HL-60 (cell line): ENCODE measurements around the gene SMYD5.

Source experiments
- DNase-seq, 2 experiments: peaks; one replicate each; pipeline ENCODE4 v3.0.0-alpha.2; 2010 to 2020; ENCODE audit warnings: low read depth in 1 of 2, low spot score in 1 of 2
- H3K27ac ChIP-seq: fragments of 250-450 bp; sonication (Bioruptor Pico); replicated peaks from 2 replicates; pipeline ENCODE4 v1.5.1; 2020; ENCODE audit warnings: mild to moderate bottlenecking, moderate library complexity
- H3K27me3 ChIP-seq: fragments of 250-450 bp; sonication (Bioruptor Pico); 2 replicates; pipeline ENCODE4 v1.5.1; 2021; ENCODE audit warnings: mild to moderate bottlenecking, moderate library complexity; ENCODE audit not compliant: insufficient read depth, poor library complexity, severe bottlenecking
- H3K4me3 ChIP-seq: replicated peaks from 2 replicates; pipeline ENCODE4 v1.5.1; 2011; ENCODE audit warnings: mild to moderate bottlenecking, control low read depth, low read length; ENCODE audit not compliant: insufficient read depth
- CTCF ChIP-seq: IDR thresholded peaks from one replicate; pipeline ENCODE4 v1.5.1; 2011; ENCODE audit warnings: low read length, control low read depth, inconsistent platforms; ENCODE audit not compliant: insufficient read depth
- GABPA ChIP-seq: IDR thresholded peaks from 2 replicates; pipeline ENCODE4 v1.6.1; 2012; ENCODE audit warnings: low read depth
- POLR2AphosphoS5 ChIP-seq: IDR thresholded peaks from 2 replicates; pipeline ENCODE4 v1.6.1; 2012; ENCODE audit warnings: low read depth
- REST ChIP-seq: IDR thresholded peaks from 2 replicates; pipeline ENCODE4 v1.6.1; 2012; ENCODE audit warnings: low read depth; ENCODE audit not compliant: insufficient replicate concordance
- SPI1 ChIP-seq: IDR thresholded peaks from 2 replicates; pipeline ENCODE4 v1.6.1; 2012; ENCODE audit warnings: low read depth, mild to moderate bottlenecking, borderline replicate concordance

SMYD5 gene

GRCh38 chr2:73244580-73244979 lies 30.5 kb downstream of the SMYD5 start:
- no peak overlapping the region for H3K27ac ChIP-seq
- no peak for DNase-seq
- TF ChIP-seq POLR2AphosphoS5: no peak
- no peak for TF ChIP-seq CTCF
- TF ChIP-seq SPI1: no peak
- no peak for TF ChIP-seq REST
- no peak for TF ChIP-seq GABPA
- no peak overlapping the region for H3K4me3 ChIP-seq
- no peaks in the 10 kb centered on the region for H3K27me3 ChIP-seq

- no peaks in the 10 kb centered on the region for H3K27me3 ChIP-seq
- DNase-seq: no peak
- no peak overlapping the region for H3K27ac ChIP-seq
- no peak overlapping the region for H3K4me3 ChIP-seq
- TF ChIP-seq SPI1: no peak
- TF ChIP-seq GABPA: no peak
- TF ChIP-seq CTCF: no peak
- no peak for TF ChIP-seq POLR2AphosphoS5
- TF ChIP-seq REST: no peak
These were observed 32.8 kb downstream of the SMYD5 start for GRCh38 chr2:73246850-73247249.

GRCh38 chr2:73249636-73250035 lies 35.6 kb downstream of the SMYD5 start:
- Histone ChIP-seq H3K27ac (no peak overlapping the region), H3K4me3 (no peak overlapping the region), H3K27me3 (no peaks in the 10 kb centered on the region)
- TF ChIP-seq REST (no peak), SPI1 (no peak), GABPA (no peak), CTCF (no peak), POLR2AphosphoS5 (no peak)
- DNase-seq: no peak
